ENCODE measurements around the gene CREBL2. TPM values are rescaled to one million over a fixed set of nuclear protein-coding genes. Genes with fewer than 3 reads are reported as not detected.

The CREBL2 gene
- total and polyA plus RNA-seq, 2 of the 13 experiments (the other 11 are each of a cell fraction or from before 2014, with no cell fraction given): 6.9 to 8.4 TPM

GRCh38 chr12:12611512-12612306 lies at the start of gene CREBL2 (continued):
- TF ChIP-seq GATA4 (IDR thresholded peaks at IDR 0.05; ENCODE audit: borderline replicate concordance, low read depth): no peak; the same call in 1 of the 2 replicates
- TF ChIP-seq ZNF660 (CRISPR knock-in tag; IDR thresholded peaks at IDR 0.05; ENCODE audit: borderline replicate concordance, low read depth): no peak
- TF ChIP-seq ZBTB39 (CRISPR knock-in tag; IDR thresholded peaks at IDR 0.05): peak; percentile 16; the same call in 1 of the 2 replicates
- no peak for TF ChIP-seq U2AF1 (optimal IDR thresholded peaks at IDR 0.05; ENCODE audit: low read depth, low read length)
- TF ChIP-seq ELK4 (CRISPR knock-in tag; IDR thresholded peaks at IDR 0.05; ENCODE audit: borderline replicate concordance): no peak
- peak; percentile 97 for TF ChIP-seq SPEN (CRISPR knock-in tag; IDR thresholded peaks at IDR 0.05; ENCODE audit: low read depth)
- TF ChIP-seq ZBTB49 (CRISPR knock-in tag; IDR thresholded peaks at IDR 0.05; ENCODE audit: borderline replicate concordance): no peak
- no peak; the same call in 1 of the 2 replicates for TF ChIP-seq ZNF512 (CRISPR knock-in tag; IDR thresholded peaks at IDR 0.05)
- peak; percentile 86 for TF ChIP-seq YY1 (IDR thresholded peaks at IDR 0.05; ENCODE audit: insufficient read depth, insufficient replicate concordance, low read depth, low read length)
- peak; percentile 37; the same call in 1 of the 2 replicates for TF ChIP-seq TOPORS (CRISPR knock-in tag; IDR thresholded peaks at IDR 0.05)
- TF ChIP-seq BRCA1 (CRISPR knock-in tag; IDR thresholded peaks at IDR 0.05): peak; percentile 59; the same call in 1 of the 2 replicates
- no peak for TF ChIP-seq ZNF496 (CRISPR knock-in tag; IDR thresholded peaks at IDR 0.05; ENCODE audit: insufficient replicate concordance)
- TF ChIP-seq ZBTB25 (CRISPR knock-in tag; IDR thresholded peaks at IDR 0.05): peak; percentile 97
- TF ChIP-seq ZUFSP (CRISPR knock-in tag; IDR thresholded peaks at IDR 0.05; ENCODE audit: borderline replicate concordance): no peak
- no peak for TF ChIP-seq ELF4 (CRISPR knock-in tag; IDR thresholded peaks at IDR 0.05; ENCODE audit: borderline replicate concordance)
- no peak for TF ChIP-seq KLF15 (CRISPR knock-in tag; IDR thresholded peaks at IDR 0.05; ENCODE audit: borderline replicate concordance)
- TF ChIP-seq ZNF296 (CRISPR knock-in tag; conservative IDR thresholded peaks at IDR 0.05): no peak

Measured in HepG2 (cell line).